ENCODE data around the gene LRRN3. TPM values are rescaled to one million over a fixed set of nuclear protein-coding genes. Genes with fewer than 3 reads are reported as not detected.

LRRN3 gene
- total RNA-seq, 1 donor from 2014 or later: 14.8 TPM

DNA sequence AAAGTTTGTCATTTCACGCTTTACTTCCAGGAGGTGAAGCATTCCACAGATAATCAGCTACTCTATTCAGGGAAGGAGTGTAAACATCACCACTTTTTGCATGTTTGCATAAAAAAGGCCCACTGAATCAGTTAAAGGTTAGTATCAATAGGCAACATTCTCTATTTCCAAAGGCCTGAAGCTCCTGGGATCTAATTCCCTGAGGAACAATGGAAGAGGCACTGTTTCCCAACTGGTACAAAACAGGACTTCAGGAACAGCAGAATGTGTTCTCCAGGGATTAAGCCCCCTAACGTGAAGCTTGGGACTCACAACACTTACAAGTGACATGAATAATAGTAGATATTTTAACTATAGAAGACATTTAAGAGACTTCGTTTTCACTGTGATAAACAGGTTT lies 6.1 kb downstream of the LRRN3 start:
- no peak for DNase-seq
- ATAC-seq (ENCODE audit: poor library complexity): no peak
- intact Hi-C loops (cut with DNase I): no loop called here

- ATAC-seq (ENCODE audit: poor library complexity) (peak; percentile 88), DNase-seq (no peak)
- intact Hi-C loops (cut with DNase I): no loop called here
These were observed 7.3 kb downstream of the LRRN3 start for GRCh38 chr7:111098011-111098925.

DNA sequence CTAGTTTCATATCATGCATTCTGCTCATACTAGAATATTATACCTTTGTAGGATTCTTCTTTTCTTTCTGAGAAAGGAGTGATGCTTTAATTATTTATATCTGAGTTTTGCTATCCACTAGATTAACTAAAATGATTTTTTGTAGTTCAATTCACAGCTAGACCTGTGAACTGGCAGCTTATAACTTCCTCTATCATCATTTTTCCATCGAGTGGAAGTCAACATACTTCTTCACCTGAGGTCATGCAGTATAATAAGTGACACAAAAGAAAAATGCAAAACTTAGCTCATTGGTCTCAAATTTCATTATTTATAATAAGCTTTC lies 8.0 kb downstream of the LRRN3 start:
- intact Hi-C loops (cut with DNase I): no loop called here
- no peak for DNase-seq
- ATAC-seq (ENCODE audit: poor library complexity): no peak

- intact Hi-C loops (cut with DNase I): no loop called here
- DNase-seq: no peak
- no peak for ATAC-seq (ENCODE audit: poor library complexity)
These were observed 11.1 kb downstream of the LRRN3 start for GRCh38 chr7:111101856-111102646.

DNA sequence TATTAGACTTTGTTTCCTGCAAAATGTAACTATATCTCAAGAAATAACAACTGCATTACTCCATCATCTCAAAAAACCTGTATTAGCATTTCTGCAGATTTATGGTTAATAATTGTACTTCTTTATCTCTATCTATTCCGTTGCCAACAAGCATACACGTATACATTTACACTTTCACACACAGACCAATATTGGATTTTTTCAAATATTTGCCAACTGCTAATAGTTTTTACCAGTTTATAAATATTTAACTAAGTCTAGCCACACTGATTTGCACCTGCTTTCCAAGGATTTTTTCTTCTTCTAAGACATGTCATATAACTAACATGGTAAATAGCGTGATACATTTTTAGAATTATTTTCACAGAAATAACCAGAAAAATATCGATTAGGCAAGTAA lies 12.2 kb downstream of the LRRN3 start:
- intact Hi-C loops (cut with DNase I): no loop called here
- ATAC-seq (ENCODE audit: poor library complexity) (no peak), DNase-seq (no peak)

GRCh38 chr7:111103678-111104274 lies 12.8 kb downstream of the LRRN3 start:
- intact Hi-C loops (cut with DNase I): no loop called here
- ATAC-seq (ENCODE audit: poor library complexity): no peak
- DNase-seq: no peak

GRCh38 chr7:111104710-111105109 lies 13.8 kb downstream of the LRRN3 start:
- ATAC-seq (ENCODE audit: poor library complexity): no peak
- intact Hi-C loops (cut with DNase I): no loop called here
- DNase-seq: no peak

GRCh38 chr7:111105269-111105668 lies 14.3 kb downstream of the LRRN3 start:
- no peak for DNase-seq
- intact Hi-C loops (cut with DNase I): no loop called here
- no peak for ATAC-seq (ENCODE audit: poor library complexity)

GRCh38 chr7:111107579-111107978 lies 16.7 kb downstream of the LRRN3 start:
- no peak for DNase-seq
- ATAC-seq (ENCODE audit: poor library complexity): peak; percentile 29
- intact Hi-C loops (cut with DNase I): no loop called here

GRCh38 chr7:111108000-111108399 lies 17.1 kb downstream of the LRRN3 start:
- no peak for ATAC-seq (ENCODE audit: poor library complexity)
- DNase-seq: no peak
- intact Hi-C loops (cut with DNase I): no loop called here

DNA sequence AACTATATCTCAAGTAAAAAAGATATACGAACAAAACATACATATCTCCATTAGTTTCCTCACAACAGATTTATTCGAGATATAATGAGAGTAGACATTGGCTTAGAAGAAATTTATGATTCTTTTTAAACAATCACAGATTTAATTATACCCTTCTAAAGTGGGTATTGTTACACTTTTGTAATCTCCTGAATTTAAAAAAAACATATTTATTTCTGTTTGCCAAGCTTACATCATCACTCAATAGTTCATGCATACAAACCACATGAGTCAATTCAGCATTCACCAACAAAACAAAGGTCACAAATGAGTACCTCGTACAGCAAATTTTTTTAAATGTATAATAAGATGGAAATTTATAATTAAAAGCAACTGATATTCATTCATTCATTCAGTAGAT lies 17.6 kb downstream of the LRRN3 start:
- ATAC-seq (ENCODE audit: poor library complexity) (no peak), DNase-seq (no peak)
- intact Hi-C loops (cut with DNase I): no loop called here

DNA sequence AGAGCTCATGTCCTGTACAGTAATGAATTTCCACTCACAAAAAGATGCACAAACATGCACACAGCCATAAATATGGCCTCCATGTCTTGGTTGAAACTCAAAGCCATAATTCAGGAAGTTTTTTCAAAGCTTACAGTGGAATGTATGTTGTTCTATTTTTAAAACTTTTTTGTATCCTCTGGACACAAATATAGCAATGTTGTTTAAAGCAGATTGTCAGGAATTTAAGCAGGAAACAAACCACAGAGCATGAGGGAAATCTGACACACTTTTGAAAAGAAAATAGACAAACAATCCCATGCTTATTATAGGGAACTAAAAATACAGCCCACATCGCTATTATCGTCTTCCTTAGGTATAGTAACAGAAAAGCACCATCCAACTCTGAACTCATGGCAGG lies 21.5 kb downstream of the LRRN3 start:
- ATAC-seq (ENCODE audit: poor library complexity) (no peak), DNase-seq (no peak)
- intact Hi-C loops (cut with DNase I): no loop called here

DNA sequence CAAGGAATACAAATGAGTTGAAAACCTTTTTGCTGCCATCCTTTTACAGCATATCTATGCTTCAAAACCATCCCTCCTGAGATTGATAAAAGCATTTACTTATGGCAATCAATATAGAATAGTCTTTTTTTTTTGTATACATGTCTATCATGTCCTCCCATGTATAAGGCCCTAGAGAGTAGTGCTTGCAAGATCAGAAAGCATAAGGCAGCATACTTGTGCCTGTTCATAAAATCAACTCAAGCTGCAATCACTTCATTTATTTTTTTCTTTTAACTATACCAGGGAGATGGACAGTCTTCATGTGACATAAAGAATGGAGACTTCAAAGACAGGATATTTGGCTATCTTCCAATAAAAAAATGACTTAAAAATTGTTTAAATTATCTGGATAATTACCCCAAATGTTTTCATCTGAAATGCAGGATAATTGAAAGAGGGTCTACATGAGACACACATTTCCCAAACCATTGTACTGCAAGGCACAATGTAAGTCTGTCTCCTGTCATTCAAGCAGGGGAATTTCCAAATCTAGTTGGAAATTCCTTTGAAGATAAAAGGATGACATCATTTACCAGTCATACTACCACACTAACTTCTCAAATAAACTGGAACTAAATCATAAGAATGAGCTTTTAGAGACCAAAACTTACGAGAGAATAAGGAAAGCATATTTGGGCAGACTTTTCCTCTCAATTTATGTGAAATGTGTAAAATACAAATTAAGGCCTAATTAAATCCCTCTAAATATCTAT lies 22.5 kb downstream of the LRRN3 start:
- ATAC-seq (ENCODE audit: poor library complexity) (no peak), DNase-seq (no peak)
- intact Hi-C loops (cut with DNase I): no loop called here

DNA sequence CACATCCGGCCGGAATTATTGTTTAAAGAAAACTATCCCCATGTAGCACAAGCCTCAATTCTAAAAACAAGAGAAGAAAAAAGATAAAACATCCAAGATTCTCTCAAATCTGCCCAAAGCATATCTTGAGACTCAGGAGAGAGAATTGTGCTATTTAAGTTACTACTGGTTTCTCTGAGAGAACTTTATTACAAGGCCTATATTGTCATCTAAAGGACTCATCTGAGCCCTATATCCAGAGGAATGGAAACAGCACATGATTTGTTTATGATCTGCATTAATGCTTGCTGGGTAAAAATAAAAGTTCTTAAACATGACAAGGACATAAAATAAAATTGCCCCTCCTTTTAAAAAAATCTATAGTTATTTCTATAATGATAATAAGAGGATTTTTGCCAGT lies 25.0 kb downstream of the LRRN3 start:
- no peak for DNase-seq
- no peak for ATAC-seq (ENCODE audit: poor library complexity)
- intact Hi-C loops (cut with DNase I): no loop called here

- DNase-seq (no peak), ATAC-seq (ENCODE audit: poor library complexity) (no peak)
- intact Hi-C loops (cut with DNase I): no loop called here
These were observed 36.1 kb downstream of the LRRN3 start for GRCh38 chr7:111126987-111127386.

DNA sequence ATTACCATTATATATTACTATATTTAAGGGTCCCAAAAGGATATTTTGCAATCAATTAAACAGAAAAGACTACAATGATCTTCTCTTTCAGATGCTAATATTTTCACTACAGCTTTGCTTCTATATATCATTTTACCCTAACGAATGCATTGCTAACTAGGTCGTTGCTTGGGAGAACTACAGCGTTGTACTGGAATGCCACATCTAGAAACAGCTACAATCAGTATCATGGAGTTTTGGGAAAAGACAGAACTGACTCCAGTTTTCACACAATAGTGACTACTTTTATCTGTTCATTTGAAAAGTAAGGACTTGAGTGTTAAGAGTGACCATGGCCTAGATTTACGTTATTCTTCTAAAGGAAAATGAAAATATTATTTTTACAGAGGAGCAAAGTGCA lies 38.5 kb downstream of the LRRN3 start:
- DNase-seq (no peak), ATAC-seq (ENCODE audit: poor library complexity) (no peak)
- intact Hi-C loops (cut with DNase I): no loop called here

- ATAC-seq (ENCODE audit: poor library complexity) (no peak), DNase-seq (no peak)
- intact Hi-C loops (cut with DNase I): no loop called here
These were observed 41.9 kb downstream of the LRRN3 start for GRCh38 chr7:111132833-111133232.

- intact Hi-C loops (cut with DNase I): no loop called here
- DNase-seq (no peak), ATAC-seq (ENCODE audit: poor library complexity) (no peak)
These were observed 46.6 kb downstream of the LRRN3 start for GRCh38 chr7:111137296-111138192.

All from Right ventricle myocardium superior (tissue), 1 donor.